SU-DHL-6 (cell line): Measurements from ENCODE around the gene COX10.

Source experiments
- H2AFZ ChIP-seq: fragments of 200-600 bp; sonication (generic); 2 replicates; pipeline ENCODE4 v1.6.1; 2014; ENCODE audit warnings: low read depth, mild to moderate bottlenecking, moderate library complexity, mixed read lengths, antibody characterized with exemption, low read length; ENCODE audit not compliant: severe bottlenecking
- H3F3A ChIP-seq: fragments of 200-600 bp; shearing (Covaris generic); 2 replicates; pipeline ENCODE4 v1.6.0; 2016; ENCODE audit warnings: antibody characterized with exemption, mild to moderate bottlenecking; ENCODE audit not compliant: insufficient read depth
- H3K27ac ChIP-seq: fragments of 200-600 bp; sonication (generic); 2 replicates; pipeline ENCODE4 v1.5.1; 2016; ENCODE audit warnings: low read depth, mild to moderate bottlenecking, low read length, moderate library complexity, mixed read lengths
- H3K27me3 ChIP-seq: fragments of 200-600 bp; sonication (generic), shearing (Covaris generic); 2 replicates; pipeline ENCODE4 v1.6.0; 2014; ENCODE audit warnings: mild to moderate bottlenecking, low read length
- H3K36me3 ChIP-seq: fragments of 200-600 bp; sonication (generic); 2 replicates; pipeline ENCODE4 v1.6.1; 2014; ENCODE audit warnings: mild to moderate bottlenecking, low read length, mixed read lengths
- H3K4me2 ChIP-seq: fragments of 300-600, 200-600 bp; shearing (Covaris generic), sonication (generic); 2 replicates; pipeline ENCODE4 v1.6.0; 2014; ENCODE audit warnings: low read length, low read depth, mild to moderate bottlenecking; ENCODE audit not compliant: poor library complexity, severe bottlenecking
- H3K4me3 ChIP-seq: fragments of 200-600 bp; sonication (generic); 2 replicates; pipeline ENCODE4 v1.5.1; 2014; ENCODE audit warnings: antibody characterized with exemption, low read length, mild to moderate bottlenecking, mixed read lengths; ENCODE audit not compliant: insufficient read depth, poor library complexity, severe bottlenecking
- H3K79me2 ChIP-seq: fragments of 200-600 bp; sonication (generic); 2 replicates; pipeline ENCODE4 v1.6.1; 2014; ENCODE audit warnings: mild to moderate bottlenecking, low read length, moderate library complexity; ENCODE audit not compliant: insufficient read depth
- H3K9ac ChIP-seq: fragments of 200-600 bp; sonication (generic); 2 replicates; pipeline ENCODE4 v1.7.0; 2014; ENCODE audit warnings: mild to moderate bottlenecking, low read length
- H3K9me2 ChIP-seq: fragments of 200-600 bp; sonication (generic); replicated peaks from 2 replicates; pipeline ENCODE4 v1.6.1; 2014; ENCODE audit warnings: low read length; ENCODE audit not compliant: insufficient read depth
- H3K9me3 ChIP-seq: fragments of 200-600 bp; sonication (generic); 2 replicates; pipeline ENCODE4 v1.6.1; 2014; ENCODE audit warnings: low read length, mixed read lengths; ENCODE audit not compliant: insufficient read depth
- H4K20me1 ChIP-seq: fragments of 200-600 bp; sonication (generic); 2 replicates; pipeline ENCODE4 v1.6.1; 2014; ENCODE audit warnings: low read depth, mild to moderate bottlenecking, antibody characterized with exemption, low read length, moderate library complexity, mixed read lengths
- EZH2phosphoT487 ChIP-seq: fragments of 200-600 bp; sonication (generic), shearing (Covaris generic); conservative IDR thresholded peaks from 2 replicates; pipeline ENCODE4 v1.6.1; 2018; ENCODE audit warnings: mild to moderate bottlenecking, antibody characterized with exemption, low read length, moderate library complexity, mixed read lengths
- TF ChIP-seq, protein P1 (sequence below): fragments of 200-600 bp; sonication (generic); IDR thresholded peaks from one replicate; pipeline ENCODE4 v1.5.1; 2017; ENCODE audit warnings: antibody characterized with exemption, mild to moderate bottlenecking, low read length, moderate library complexity; ENCODE audit not compliant: insufficient read depth, poor library complexity, severe bottlenecking

Gene COX10

DNA sequence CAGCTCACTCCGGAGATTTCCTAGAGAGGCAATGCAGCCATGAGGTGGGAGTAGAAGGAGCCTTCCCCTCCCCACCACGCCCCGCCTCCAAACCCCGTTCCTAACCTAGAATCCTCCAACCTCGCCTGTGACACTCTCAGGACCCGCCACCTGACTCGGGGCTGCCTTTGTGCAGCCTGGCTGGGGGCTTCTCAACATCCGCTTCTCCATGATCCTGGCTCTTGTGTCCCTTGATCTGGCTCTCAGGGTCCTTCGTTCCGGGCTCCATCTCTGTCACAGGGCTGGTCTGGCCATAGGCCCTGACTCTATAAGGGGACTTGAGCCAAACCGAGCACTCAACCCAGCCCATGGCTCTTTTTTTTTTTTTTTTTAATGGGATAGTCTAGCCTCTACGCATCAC, 143.1 kb downstream of the COX10 start:
- no peak for TF ChIP-seq EZH2phosphoT487
- TF ChIP-seq, protein P1, sequence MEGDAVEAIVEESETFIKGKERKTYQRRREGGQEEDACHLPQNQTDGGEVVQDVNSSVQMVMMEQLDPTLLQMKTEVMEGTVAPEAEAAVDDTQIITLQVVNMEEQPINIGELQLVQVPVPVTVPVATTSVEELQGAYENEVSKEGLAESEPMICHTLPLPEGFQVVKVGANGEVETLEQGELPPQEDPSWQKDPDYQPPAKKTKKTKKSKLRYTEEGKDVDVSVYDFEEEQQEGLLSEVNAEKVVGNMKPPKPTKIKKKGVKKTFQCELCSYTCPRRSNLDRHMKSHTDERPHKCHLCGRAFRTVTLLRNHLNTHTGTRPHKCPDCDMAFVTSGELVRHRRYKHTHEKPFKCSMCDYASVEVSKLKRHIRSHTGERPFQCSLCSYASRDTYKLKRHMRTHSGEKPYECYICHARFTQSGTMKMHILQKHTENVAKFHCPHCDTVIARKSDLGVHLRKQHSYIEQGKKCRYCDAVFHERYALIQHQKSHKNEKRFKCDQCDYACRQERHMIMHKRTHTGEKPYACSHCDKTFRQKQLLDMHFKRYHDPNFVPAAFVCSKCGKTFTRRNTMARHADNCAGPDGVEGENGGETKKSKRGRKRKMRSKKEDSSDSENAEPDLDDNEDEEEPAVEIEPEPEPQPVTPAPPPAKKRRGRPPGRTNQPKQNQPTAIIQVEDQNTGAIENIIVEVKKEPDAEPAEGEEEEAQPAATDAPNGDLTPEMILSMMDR: no peak
- Histone ChIP-seq H3F3A (no peaks in the 10 kb centered on the region), H3K27ac (no peak overlapping the region), H3K79me2 (no peaks in the 10 kb centered on the region), H3K4me3 (no peak overlapping the region), H3K4me2 (no peak overlapping the region), H3K27me3 (no peaks in the 10 kb centered on the region), H3K36me3 (no peaks in the 10 kb centered on the region), H3K9ac (no peak overlapping the region), H3K9me2 (no peaks in the 10 kb centered on the region), H4K20me1 (no peaks in the 10 kb centered on the region), H3K9me3 (no peaks in the 10 kb centered on the region), H2AFZ (no peak overlapping the region)

- Histone ChIP-seq H3K9me3 (no peaks in the 10 kb centered on the region), H3K27ac (no peak overlapping the region), H3K4me3 (no peak overlapping the region), H3K79me2 (no peaks in the 10 kb centered on the region), H3K9ac (no peak overlapping the region), H4K20me1 (no peaks in the 10 kb centered on the region), H3K4me2 (no peak overlapping the region), H3K36me3 (no peaks in the 10 kb centered on the region), H3K9me2 (no peaks in the 10 kb centered on the region), H3F3A (no peaks in the 10 kb centered on the region), H2AFZ (no peak overlapping the region), H3K27me3 (no peaks in the 10 kb centered on the region)
- TF ChIP-seq, protein P1: no peak
- TF ChIP-seq EZH2phosphoT487: no peak
Measured at GRCh38 chr17:14214271-14214670, 145.0 kb downstream of the COX10 start.

DNA sequence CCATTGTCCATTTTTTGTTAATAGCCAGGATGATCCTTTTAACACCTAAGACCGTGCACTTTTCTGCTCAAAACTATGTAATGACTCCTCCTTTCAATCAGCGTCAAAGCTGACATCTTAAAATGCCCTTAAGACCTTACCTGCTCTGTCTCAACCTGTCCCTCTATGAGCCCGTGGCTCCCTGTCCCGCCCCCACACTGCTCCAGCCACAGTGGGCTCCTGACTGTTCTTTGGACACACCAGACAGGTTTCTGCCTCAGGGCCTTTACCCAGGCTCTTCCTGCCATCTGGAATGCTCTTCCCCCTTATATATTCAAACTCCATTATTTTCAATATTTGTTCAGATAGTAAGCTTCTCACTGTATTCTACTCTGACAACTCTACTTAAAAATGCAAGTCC, 153.3 kb downstream of the COX10 start:
- H3K36me3 ChIP-seq: no peaks in the 10 kb centered on the region
- TF ChIP-seq, protein P1: no peak
- no peak for TF ChIP-seq EZH2phosphoT487
- no peaks in the 10 kb centered on the region for H3K9me2 ChIP-seq
- no peak overlapping the region for H3K4me2 ChIP-seq
- no peak overlapping the region for H2AFZ ChIP-seq
- no peaks in the 10 kb centered on the region for H3F3A ChIP-seq
- no peak overlapping the region for H3K9ac ChIP-seq
- no peaks in the 10 kb centered on the region for H4K20me1 ChIP-seq
- H3K9me3 ChIP-seq: no peaks in the 10 kb centered on the region
- no peaks in the 10 kb centered on the region for H3K27me3 ChIP-seq
- H3K79me2 ChIP-seq: no peaks in the 10 kb centered on the region
- no peak overlapping the region for H3K27ac ChIP-seq
- H3K4me3 ChIP-seq: no peak overlapping the region
